HepG2 (cell line): ENCODE measurements around the gene SUV39H2. TPM values are rescaled to one million over a fixed set of nuclear protein-coding genes. Genes with fewer than 3 reads are reported as not detected.

Experiments
- ATAC-seq: fragments of 200-7000 bp; cut with Tn5 transposase; 3 replicates; pipeline ENCODE4 v1.9.1; 2020; ENCODE audit warnings: mild to moderate bottlenecking, moderate library complexity
- BruUV-seq: library from RNA; stranded (reverse); fragments of 400-500 nt; replicated peaks from 2 replicates; lab custom pipeline; 2021; lab: Mats Ljungman, UMichigan
- CTCF ChIA-PET: fragments of 300-600 bp; formaldehyde crosslinking; extraction: SDS; loops from one replicate; lab custom pipeline; 2021; ENCODE audit warnings: low total read pairs, inconsistent platforms, low intra/inter-chr PET ratio; lab: Yijun Ruan, JAX
- POLR2A ChIA-PET: fragments of 350-600 bp; sonication (Branson Sonifier 250); formaldehyde crosslinking; loops from one replicate; lab custom pipeline; 2020; ENCODE audit warnings: antibody characterized with exemption, inconsistent platforms; lab: Yijun Ruan, JAX
- DNase-seq: peaks from one replicate; pipeline ENCODE4 v3.0.0-alpha.2; 2015; ENCODE audit warnings: low spot score
- FAIRE-seq: peaks from 3 replicates; lab custom pipeline; 2011; peaks lifted over from hg19 to GRCh38; lab: Jason Lieb, UNC
- H2AFZ ChIP-seq: one replicate; pipeline ENCODE4 v1.6.1; 2011; ENCODE audit warnings: low read length, inconsistent platforms
- H3K27ac ChIP-seq: fragments of 300-600 bp; 3 replicates; pipeline ENCODE4 v1.8.0; 2011; ENCODE audit warnings: mixed run types, mild to moderate bottlenecking, mixed read lengths, low read length, inconsistent platforms; ENCODE audit not compliant: insufficient read depth; ENCODE audit errors: extremely low read length
- H3K27me3 ChIP-seq, 2 experiments: fragments of 200-600 bp in 1 of 2; 2 replicates in 1 of 2; 3 replicates in 1 of 2; pipeline versions ENCODE4 v1.6.0 to v1.8.0; 2011; ENCODE audit warnings: low read length in 2 of 2, mild to moderate bottlenecking in 2 of 2, moderate library complexity in 2 of 2, inconsistent platforms in 1 of 2; ENCODE audit not compliant: insufficient read depth in 2 of 2, control insufficient read depth in 1 of 2
- H3K36me3 ChIP-seq, 2 experiments: fragments of 200-600 bp in 1 of 2; replicated peaks in 1 of 2; 2 replicates in 1 of 2; 3 replicates in 1 of 2; pipeline versions ENCODE4 v1.5.1 to v1.8.0; 2011; ENCODE audit warnings: low read length in 2 of 2, inconsistent platforms in 1 of 2; ENCODE audit not compliant: insufficient read depth in 2 of 2, control insufficient read depth in 1 of 2
- H3K4me1 ChIP-seq: 2 replicates; pipeline ENCODE4 v1.5.1; 2012; ENCODE audit warnings: low read length, inconsistent platforms; ENCODE audit not compliant: insufficient read depth
- H3K4me2 ChIP-seq: 2 replicates; pipeline ENCODE4 v1.6.0; 2011; ENCODE audit warnings: low read depth, low read length, inconsistent platforms
- H3K4me3 ChIP-seq, 3 experiments: fragments of 200-600 bp in 1 of 3; sonication (generic), shearing (Covaris generic) in 1 of 3; replicated peaks in 1 of 3; 2 replicates each; pipeline ENCODE4 v1.5.1; 2011 to 2016; ENCODE audit warnings: low read length in 3 of 3, inconsistent platforms in 2 of 3, low read depth in 2 of 3, mild to moderate bottlenecking in 2 of 3, control low read depth in 1 of 3, mixed read lengths in 1 of 3; ENCODE audit not compliant: insufficient read depth in 1 of 3
- H3K79me2 ChIP-seq: one replicate; pipeline ENCODE4 v1.6.1; 2011; ENCODE audit warnings: low read length, inconsistent platforms; ENCODE audit not compliant: insufficient read depth
- H3K9ac ChIP-seq: 2 replicates; pipeline ENCODE4 v1.6.0; 2011; ENCODE audit warnings: mild to moderate bottlenecking, low read depth, low read length, inconsistent platforms; ENCODE audit not compliant: insufficient read depth
- H3K9me3 ChIP-seq: 2 replicates; pipeline ENCODE4 v1.5.1; 2012; ENCODE audit warnings: mild to moderate bottlenecking, low read length
- H4K20me1 ChIP-seq: 2 replicates; pipeline ENCODE4 v1.6.0; 2011; ENCODE audit warnings: inconsistent platforms, mild to moderate bottlenecking, low read length, moderate library complexity; ENCODE audit not compliant: insufficient read depth
- BCL6 ChIP-seq: IDR thresholded peaks from 2 replicates; pipeline ENCODE4 v1.6.1; 2016; ENCODE audit warnings: missing genetic modification reagents, missing compliant biosample characterization
- EHMT2 ChIP-seq: fragments of 200-600 bp; sonication (generic); IDR thresholded peaks from 2 replicates; pipeline ENCODE4 v1.7.0; 2017; ENCODE audit warnings: antibody characterized with exemption, low read depth, low read length, borderline replicate concordance
- FOXO1 ChIP-seq: sonication (generic); formaldehyde crosslinking; IDR thresholded peaks from 2 replicates; pipeline ENCODE4 v1.4.0; 2020; ENCODE audit warnings: missing genetic modification reagents
- HNRNPL ChIP-seq: fragments of 200-400 bp; formaldehyde crosslinking; IDR thresholded peaks from 2 replicates; pipeline ENCODE4 v1.6.1; 2017; ENCODE audit warnings: mild to moderate bottlenecking, low read depth, low read length
- JUN ChIP-seq: sonication (generic); formaldehyde crosslinking; IDR thresholded peaks from 2 replicates; pipeline ENCODE4 v1.4.0; 2020; ENCODE audit warnings: mild to moderate bottlenecking, missing genetic modification reagents
- PPARG ChIP-seq: conservative IDR thresholded peaks from 2 replicates; pipeline ENCODE4 v1.6.1; 2016; ENCODE audit warnings: missing biosample characterization, missing genetic modification reagents
- RFXAP ChIP-seq: sonication (generic); formaldehyde crosslinking; IDR thresholded peaks from 2 replicates; pipeline ENCODE4 v1.4.0; 2020; ENCODE audit warnings: missing genetic modification reagents, borderline replicate concordance
- TAF15 ChIP-seq: fragments of 200-400 bp; formaldehyde crosslinking; IDR thresholded peaks from one replicate; pipeline ENCODE4 v1.6.1; 2018; ENCODE audit warnings: mild to moderate bottlenecking, low read depth, low read length; ENCODE audit not compliant: poor library complexity, severe bottlenecking
- XRCC5 ChIP-seq: fragments of 200-400 bp; formaldehyde crosslinking; optimal IDR thresholded peaks from 2 replicates; pipeline ENCODE3; 2017; ENCODE audit warnings: mild to moderate bottlenecking, low read length
- ZMYM4 ChIP-seq: sonication (generic); formaldehyde crosslinking; IDR thresholded peaks from 2 replicates; pipeline ENCODE4 v1.8.1; 2023; ENCODE audit warnings: mild to moderate bottlenecking, missing genetic modification reagents
- WGBS: methylation state at CpG from one replicate; pipeline ENCODE4 v1.1.6; 2017; ENCODE audit warnings: low lambda C conversion rate; 5-methylcytosine and 5-hydroxymethylcytosine counted together
- in situ Hi-C: cut with HindIII; loops from 2 replicates; pipeline ENCODE4 v1.10.0; 2017; ENCODE audit warnings: low pct_unique_long_range_greater_than_20kb; ENCODE audit not compliant: extremely low pct_ligation_motif_present
- intact Hi-C: fragments of 100-400 bp; cut with micrococcal nuclease; formaldehyde crosslinking; loops from one replicate; pipeline ENCODE4 v1.10.0; 2022; ENCODE audit not compliant: unreplicated experiment
- polyA plus RNA-seq, 8 experiments: library from polyadenylated mRNA; depleted of rRNA in 3 of 8; stranded (reverse) in 7 of 8; unstranded in 1 of 8; fragments of >200 nt; fragmentation: Illumina TruSeq in 4 of 8; extraction: Trizol in 4 of 8; gene quantifications; 2 replicates each; pipeline versions ENCODE4 v1.2.1 to v1.2.3, GENCODE V29; 2011 to 2016; ENCODE audit warnings: low read depth in 4 of 8, missing spikeins in 1 of 8, mixed read lengths in 1 of 8; ENCODE audit not compliant: insufficient read depth in 1 of 8
- total RNA-seq, 5 experiments: library from RNA; depleted of rRNA; stranded (reverse); fragments of >200 nt; fragmentation: Illumina TruSeq; extraction: Trizol; gene quantifications; 2 replicates each; pipeline ENCODE4 v1.2.3, GENCODE V29; 2016; ENCODE audit warnings: low read depth in 1 of 5
- TF ChIP-seq, protein P1 (sequence below): sonication (generic); formaldehyde crosslinking; IDR thresholded peaks from 2 replicates; pipeline ENCODE4 v1.8.0; 2022; ENCODE audit warnings: mild to moderate bottlenecking, missing genetic modification reagents, moderate library complexity
- TF ChIP-seq, protein P2 (sequence below): sonication (generic); formaldehyde crosslinking; IDR thresholded peaks from 2 replicates; pipeline ENCODE4 v1.9.0; 2021; ENCODE audit warnings: missing genetic modification reagents, borderline replicate concordance
- TF ChIP-seq, protein P3 (sequence below): sonication (generic); formaldehyde crosslinking; IDR thresholded peaks from 2 replicates; pipeline ENCODE4 v1.4.0; 2020; ENCODE audit warnings: missing genetic modification reagents
- TF ChIP-seq, protein P4 (sequence below): sonication (generic); formaldehyde crosslinking; IDR thresholded peaks from 2 replicates; pipeline ENCODE4 v1.5.0; 2020; ENCODE audit warnings: mild to moderate bottlenecking, missing genetic modification reagents, moderate library complexity
- TF ChIP-seq, protein P5 (sequence below): sonication (generic); formaldehyde crosslinking; IDR thresholded peaks from 2 replicates; pipeline ENCODE4 v1.8.1; 2023; ENCODE audit warnings: missing genetic modification reagents, mild to moderate bottlenecking, borderline replicate concordance
- TF ChIP-seq, protein P6 (sequence below): sonication (generic); IDR thresholded peaks from 2 replicates; pipeline ENCODE4 v1.6.1; 2016; ENCODE audit warnings: low read depth, borderline replicate concordance

The SUV39H2 gene
- total and polyA plus RNA-seq, 2 of the 13 experiments (the other 11 are each of a cell fraction or from before 2014, with no cell fraction given), result 9.0 to 44.3 TPM

DNA sequence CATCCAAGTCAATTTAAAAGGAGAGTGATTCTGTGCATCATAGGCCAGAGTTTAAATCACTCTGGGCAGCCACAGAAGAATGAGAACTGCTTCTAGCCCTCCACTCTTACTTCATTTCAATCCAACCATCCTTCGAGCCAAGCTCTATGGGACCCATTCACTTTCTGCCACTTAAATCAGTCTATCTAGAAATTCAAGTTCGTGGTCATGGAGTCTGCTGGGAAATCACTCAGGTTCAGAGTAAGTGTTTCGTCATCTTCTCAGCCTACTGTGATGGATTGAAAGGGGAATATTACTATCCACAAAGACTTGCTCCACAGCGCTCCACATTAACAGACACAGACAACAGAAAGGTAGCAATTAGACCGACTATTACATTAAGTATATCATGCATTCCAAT, 70.6 kb downstream of the SUV39H2 start (continued):
- TF ChIP-seq, protein P1, sequence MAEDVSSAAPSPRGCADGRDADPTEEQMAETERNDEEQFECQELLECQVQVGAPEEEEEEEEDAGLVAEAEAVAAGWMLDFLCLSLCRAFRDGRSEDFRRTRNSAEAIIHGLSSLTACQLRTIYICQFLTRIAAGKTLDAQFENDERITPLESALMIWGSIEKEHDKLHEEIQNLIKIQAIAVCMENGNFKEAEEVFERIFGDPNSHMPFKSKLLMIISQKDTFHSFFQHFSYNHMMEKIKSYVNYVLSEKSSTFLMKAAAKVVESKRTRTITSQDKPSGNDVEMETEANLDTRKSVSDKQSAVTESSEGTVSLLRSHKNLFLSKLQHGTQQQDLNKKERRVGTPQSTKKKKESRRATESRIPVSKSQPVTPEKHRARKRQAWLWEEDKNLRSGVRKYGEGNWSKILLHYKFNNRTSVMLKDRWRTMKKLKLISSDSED (CRISPR knock-in tag), result no peak
- TF ChIP-seq RFXAP, result no peak
- no peak for TF ChIP-seq ZMYM4 (CRISPR knock-in tag)
- TF ChIP-seq, protein P2, sequence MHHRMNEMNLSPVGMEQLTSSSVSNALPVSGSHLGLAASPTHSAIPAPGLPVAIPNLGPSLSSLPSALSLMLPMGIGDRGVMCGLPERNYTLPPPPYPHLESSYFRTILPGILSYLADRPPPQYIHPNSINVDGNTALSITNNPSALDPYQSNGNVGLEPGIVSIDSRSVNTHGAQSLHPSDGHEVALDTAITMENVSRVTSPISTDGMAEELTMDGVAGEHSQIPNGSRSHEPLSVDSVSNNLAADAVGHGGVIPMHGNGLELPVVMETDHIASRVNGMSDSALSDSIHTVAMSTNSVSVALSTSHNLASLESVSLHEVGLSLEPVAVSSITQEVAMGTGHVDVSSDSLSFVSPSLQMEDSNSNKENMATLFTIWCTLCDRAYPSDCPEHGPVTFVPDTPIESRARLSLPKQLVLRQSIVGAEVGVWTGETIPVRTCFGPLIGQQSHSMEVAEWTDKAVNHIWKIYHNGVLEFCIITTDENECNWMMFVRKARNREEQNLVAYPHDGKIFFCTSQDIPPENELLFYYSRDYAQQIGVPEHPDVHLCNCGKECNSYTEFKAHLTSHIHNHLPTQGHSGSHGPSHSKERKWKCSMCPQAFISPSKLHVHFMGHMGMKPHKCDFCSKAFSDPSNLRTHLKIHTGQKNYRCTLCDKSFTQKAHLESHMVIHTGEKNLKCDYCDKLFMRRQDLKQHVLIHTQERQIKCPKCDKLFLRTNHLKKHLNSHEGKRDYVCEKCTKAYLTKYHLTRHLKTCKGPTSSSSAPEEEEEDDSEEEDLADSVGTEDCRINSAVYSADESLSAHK (CRISPR knock-in tag), result no peak
- TF ChIP-seq TAF15, result no peak
- TF ChIP-seq, protein P3, sequence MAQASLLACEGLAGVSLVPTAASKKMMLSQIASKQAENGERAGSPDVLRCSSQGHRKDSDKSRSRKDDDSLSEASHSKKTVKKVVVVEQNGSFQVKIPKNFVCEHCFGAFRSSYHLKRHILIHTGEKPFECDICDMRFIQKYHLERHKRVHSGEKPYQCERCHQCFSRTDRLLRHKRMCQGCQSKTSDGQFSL (CRISPR knock-in tag), result no peak
- TF ChIP-seq, all 625 proteins: peak for 0

DNA sequence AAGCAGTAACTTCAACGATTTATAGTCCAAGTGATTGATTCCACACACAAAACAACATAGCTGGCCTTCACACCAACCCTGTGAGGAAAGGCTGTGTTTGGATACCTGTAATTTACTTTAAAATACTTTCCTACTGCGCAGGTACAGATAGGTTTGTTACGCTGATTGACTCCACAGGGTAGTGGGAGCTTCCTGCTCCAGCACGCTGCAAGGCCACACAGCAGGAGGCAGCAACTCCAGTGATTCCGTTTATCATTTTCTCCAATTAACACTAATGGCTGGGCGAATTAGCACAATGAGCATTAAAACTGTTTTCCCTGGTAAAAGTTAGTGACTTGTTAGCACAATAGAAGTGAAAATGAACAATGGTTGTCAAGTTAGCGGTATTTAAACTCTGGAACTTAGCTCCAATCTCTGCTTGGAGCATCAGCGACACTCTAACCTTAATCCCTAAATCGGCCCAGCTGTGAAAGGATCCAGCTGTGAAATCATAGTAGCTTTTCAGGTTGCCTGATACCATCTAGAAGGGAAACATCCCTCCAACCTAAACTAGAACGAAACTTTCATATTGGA, 74.3 kb downstream of the SUV39H2 start:
- FAIRE-seq (peak; percentile 4), DNase-seq (no peak), ATAC-seq (peak; percentile 43)
- H3K27me3 ChIP-seq, result no peaks in the 10 kb centered on the region; a peak in 1 of 5 replicates
- H3K79me2 ChIP-seq, result peaks cover 34% of the 10 kb centered on the region
- peak overlapping the region; percentile 57 to 82 (median 67) for H3K4me3 ChIP-seq
- H2AFZ ChIP-seq, result no peak overlapping the region
- ChIA-PET POLR2A (interaction anchor here (1.3 to 1.9 kb wide), 4 partner anchors 14 to 115 kb away, joined by 4 to 9 read pairs (median 6); partner anchors contain the start of genes CDNF, HSPA14, MSANTD7 and SUV39H2), CTCF (no interaction called here)
- H3K36me3 ChIP-seq, result peaks cover 0 to 9% of the 10 kb centered on the region in 2 experiments; a peak in 1 of 5 replicates
- H3K4me1 ChIP-seq, result peaks cover 47% of the 10 kb centered on the region
- intact Hi-C loops (loop anchor here (5.0 to 10.0 kb wide), 6 partner anchors 78 to 418 kb away; partner anchors contain the start of genes ACBD7, CDNF, HSPA14 and MSANTD7), in situ Hi-C loops (no loop called here)
- no TSS peak for BruUV-seq
- no peaks in the 10 kb centered on the region for H4K20me1 ChIP-seq
- H3K4me2 ChIP-seq, result peak overlapping the region; percentile 82
- H3K27ac ChIP-seq, result peak overlapping the region; percentile 85
- WGBS, result 22% methylated on average over 9 of the region's 10 CpGs
- no peaks in the 10 kb centered on the region for H3K9me3 ChIP-seq
- H3K9ac ChIP-seq, result peak overlapping the region; percentile 72
- TF ChIP-seq, protein P4, sequence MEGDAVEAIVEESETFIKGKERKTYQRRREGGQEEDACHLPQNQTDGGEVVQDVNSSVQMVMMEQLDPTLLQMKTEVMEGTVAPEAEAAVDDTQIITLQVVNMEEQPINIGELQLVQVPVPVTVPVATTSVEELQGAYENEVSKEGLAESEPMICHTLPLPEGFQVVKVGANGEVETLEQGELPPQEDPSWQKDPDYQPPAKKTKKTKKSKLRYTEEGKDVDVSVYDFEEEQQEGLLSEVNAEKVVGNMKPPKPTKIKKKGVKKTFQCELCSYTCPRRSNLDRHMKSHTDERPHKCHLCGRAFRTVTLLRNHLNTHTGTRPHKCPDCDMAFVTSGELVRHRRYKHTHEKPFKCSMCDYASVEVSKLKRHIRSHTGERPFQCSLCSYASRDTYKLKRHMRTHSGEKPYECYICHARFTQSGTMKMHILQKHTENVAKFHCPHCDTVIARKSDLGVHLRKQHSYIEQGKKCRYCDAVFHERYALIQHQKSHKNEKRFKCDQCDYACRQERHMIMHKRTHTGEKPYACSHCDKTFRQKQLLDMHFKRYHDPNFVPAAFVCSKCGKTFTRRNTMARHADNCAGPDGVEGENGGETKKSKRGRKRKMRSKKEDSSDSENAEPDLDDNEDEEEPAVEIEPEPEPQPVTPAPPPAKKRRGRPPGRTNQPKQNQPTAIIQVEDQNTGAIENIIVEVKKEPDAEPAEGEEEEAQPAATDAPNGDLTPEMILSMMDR (CRISPR knock-in tag), result peak; percentile 27
- no peak for TF ChIP-seq XRCC5
- TF ChIP-seq, protein P5, sequence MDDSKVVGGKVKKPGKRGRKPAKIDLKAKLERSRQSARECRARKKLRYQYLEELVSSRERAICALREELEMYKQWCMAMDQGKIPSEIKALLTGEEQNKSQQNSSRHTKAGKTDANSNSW (CRISPR knock-in tag), result no peak
- TF ChIP-seq EHMT2, result no peak
- 0 out of 2 replicates have a peak, but pooled peaks have one; percentile 25 for TF ChIP-seq PPARG (CRISPR knock-in tag)
- no peak for TF ChIP-seq HNRNPL
- TF ChIP-seq, protein P6, sequence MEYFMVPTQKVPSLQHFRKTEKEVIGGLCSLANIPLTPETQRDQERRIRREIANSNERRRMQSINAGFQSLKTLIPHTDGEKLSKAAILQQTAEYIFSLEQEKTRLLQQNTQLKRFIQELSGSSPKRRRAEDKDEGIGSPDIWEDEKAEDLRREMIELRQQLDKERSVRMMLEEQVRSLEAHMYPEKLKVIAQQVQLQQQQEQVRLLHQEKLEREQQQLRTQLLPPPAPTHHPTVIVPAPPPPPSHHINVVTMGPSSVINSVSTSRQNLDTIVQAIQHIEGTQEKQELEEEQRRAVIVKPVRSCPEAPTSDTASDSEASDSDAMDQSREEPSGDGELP, result 0 out of 2 replicates have a peak, but pooled peaks have one; percentile 8
- TF ChIP-seq BCL6 (CRISPR knock-in tag), result no peak
- no peak for TF ChIP-seq JUN (CRISPR knock-in tag)
- no peak for TF ChIP-seq FOXO1
